Fibroblast of mammary gland (primary cell): ENCODE data around the gene C11orf86.

ENCODE experiments used
- DNase-seq: peaks from one replicate; pipeline ENCODE4 v3.0.0-alpha.2; 2010; ENCODE audit warnings: low read depth
- H3K4me3 ChIP-seq: 2 replicates; pipeline ENCODE4 v1.5.1; 2011; ENCODE audit warnings: low read depth, mild to moderate bottlenecking, low read length, moderate library complexity; ENCODE audit not compliant: control insufficient read depth
- CTCF ChIP-seq: conservative IDR thresholded peaks from 2 replicates; pipeline ENCODE4 v1.5.1; 2011; ENCODE audit warnings: low read depth, low read length, inconsistent platforms; ENCODE audit not compliant: control insufficient read depth, insufficient read depth

C11orf86 gene

GRCh38 chr11:66964495-66964894 is 10.6 kb upstream of the C11orf86 start:
- TF ChIP-seq CTCF: no peak
- H3K4me3 ChIP-seq: no peak overlapping the region
- no peak for DNase-seq

GRCh38 chr11:66966351-66966750 is 8.8 kb upstream of the C11orf86 start:
- no peak for TF ChIP-seq CTCF
- no peak overlapping the region for H3K4me3 ChIP-seq
- no peak for DNase-seq

- no peak for TF ChIP-seq CTCF
- peak; percentile 97 for DNase-seq
- H3K4me3 ChIP-seq: no peak overlapping the region
These were observed 7.3 kb upstream of the C11orf86 start for GRCh38 chr11:66967670-66968425.

GRCh38 chr11:66969584-66970225 is 5.4 kb upstream of the C11orf86 start:
- peak; percentile 96 for DNase-seq
- TF ChIP-seq CTCF: no peak
- no peak overlapping the region for H3K4me3 ChIP-seq

GRCh38 chr11:66970371-66970806 is 4.7 kb upstream of the C11orf86 start:
- no peak overlapping the region for H3K4me3 ChIP-seq

GRCh38 chr11:66970807-66971442 is 4.2 kb upstream of the C11orf86 start:
- no peak for TF ChIP-seq CTCF
- H3K4me3 ChIP-seq: no peak overlapping the region
- peak; percentile 100 for DNase-seq

More at GRCh38 chr11:66970371-66970806, 4.7 kb upstream of the C11orf86 start:
- no peak for TF ChIP-seq CTCF
- DNase-seq: no peak
